Naive thymus-derived CD8-positive, alpha-beta T cell (primary cell): Measurements from ENCODE around the gene SYT9. TPM values are rescaled to one million over a fixed set of nuclear protein-coding genes. Genes with fewer than 3 reads are reported as not detected.

Source experiments
- ATAC-seq, 2 donors: fragments of 150-1000 bp; cut with Tn5 transposase in 1 of 2; sonication (Bioruptor Pico), chemical (Tn5 transposase) in 1 of 2; 1 replicate in 1 of 2; 2 replicates in 1 of 2; pipeline ENCODE4 v1.10.0; 2021; ENCODE audit warnings: mild to moderate bottlenecking in 2 of 2, moderate library complexity in 2 of 2
- POLR2A ChIA-PET: fragments of 350-600 bp; sonication (Branson Sonifier 250); formaldehyde crosslinking; loops from one replicate; lab custom pipeline; 2021; ENCODE audit warnings: antibody characterized with exemption; lab: Charles Lee
- DNase-seq, 10 donors: peaks; one replicate each; pipeline versions ENCODE4 v3.0.0 to v3.0.0-alpha.2; 2020 to 2022
- H3K27ac Mint-ChIP-seq, 10 donors: one replicate each; pipeline ENCODE4 v1.8.0; 2020 to 2022; ENCODE audit warnings: mild to moderate bottlenecking in 10 of 10, mixed read lengths in 10 of 10, moderate library complexity in 4 of 10, inconsistent platforms in 1 of 10
- H3K27me3 Mint-ChIP-seq, 5 donors: one replicate each; pipeline ENCODE4 v1.8.0; 2021 to 2022; ENCODE audit warnings: mixed read lengths in 5 of 5
- H3K36me3 Mint-ChIP-seq, 3 donors: one replicate each; pipeline ENCODE4 v1.8.0; 2020 to 2022; ENCODE audit warnings: mixed read lengths in 3 of 3, mild to moderate bottlenecking in 2 of 3, inconsistent platforms in 1 of 3
- H3K4me1 Mint-ChIP-seq, 4 donors: one replicate each; pipeline ENCODE4 v1.8.0; 2021 to 2022; ENCODE audit warnings: mixed read lengths in 4 of 4
- H3K4me3 Mint-ChIP-seq, 10 donors: one replicate each; pipeline ENCODE4 v1.8.0; 2020 to 2022; ENCODE audit warnings: mild to moderate bottlenecking in 10 of 10, mixed read lengths in 10 of 10, moderate library complexity in 6 of 10, inconsistent platforms in 1 of 10
- H3K9me3 Mint-ChIP-seq, 9 donors: one replicate each; pipeline ENCODE4 v1.8.0; 2020 to 2022; ENCODE audit warnings: mixed read lengths in 9 of 9, mild to moderate bottlenecking in 3 of 9, inconsistent platforms in 1 of 9, moderate library complexity in 1 of 9
- polyA plus RNA-seq, 3 donors: library from polyadenylated mRNA; unstranded; fragments of 300-500 nt; fragmentation: Illumina TruSeq; gene quantifications; one replicate each; pipeline ENCODE4 v1.2.3, GENCODE V29; 2021
- total RNA-seq, 8 experiments: library from RNA in 2 of 8; stranded (reverse) in 2 of 8; gene quantifications; one replicate each; pipeline ENCODE4 v1.2.3 and lab custom pipeline; 2021 to 2026

SYT9 gene
- total and polyA plus RNA-seq, 5 experiments from 2014 or later, result not detected

- POLR2A ChIA-PET, result no interaction called here
- no peaks in the 10 kb centered on the region for H3K36me3 Mint-ChIP-seq
- peak overlapping the region in 5 of 10 donors; percentile 2 to 55 (median 29) for H3K27ac Mint-ChIP-seq
- DNase-seq (no peak), ATAC-seq (peak in 1 of 2 donors; percentile 47)
- H3K4me3 Mint-ChIP-seq, result peak overlapping the region in 2 of 10 donors; percentile 4 to 5
- peaks cover 1 to 26% (median 3%) of the 10 kb centered on the region in 5 donors for H3K27me3 Mint-ChIP-seq
- H3K4me1 Mint-ChIP-seq, result peaks cover 8 to 17% (median 12%) of the 10 kb centered on the region in 4 donors
- H3K9me3 Mint-ChIP-seq, result no peaks in the 10 kb centered on the region
Observed at GRCh38 chr11:7422544-7423331, 171.0 kb downstream of the SYT9 start.

GRCh38 chr11:7423946-7424345 is 172.2 kb downstream of the SYT9 start:
- H3K36me3 Mint-ChIP-seq, result no peaks in the 10 kb centered on the region
- peaks cover 8 to 17% (median 12%) of the 10 kb centered on the region in 4 donors for H3K4me1 Mint-ChIP-seq
- H3K4me3 Mint-ChIP-seq, result no peak overlapping the region
- no peaks in the 10 kb centered on the region for H3K9me3 Mint-ChIP-seq
- DNase-seq, result no peak
- no peak overlapping the region for H3K27ac Mint-ChIP-seq
- ATAC-seq, result no peak
- POLR2A ChIA-PET, result no interaction called here
- H3K27me3 Mint-ChIP-seq, result peaks cover 0 to 27% (median 4%) of the 10 kb centered on the region in 5 donors

- Mint-ChIP-seq H3K4me1 (peaks cover 5 to 7% (median 6%) of the 10 kb centered on the region in 4 donors), H3K4me3 (no peak overlapping the region), H3K36me3 (peaks cover 0 to 7% (median 2%) of the 10 kb centered on the region in 3 donors), H3K27ac (no peak overlapping the region), H3K9me3 (peaks cover 0 to 3% (median 0%) of the 10 kb centered on the region in 9 donors), H3K27me3 (peaks cover 0 to 27% (median 3%) of the 10 kb centered on the region in 5 donors)
- ATAC-seq (no peak), DNase-seq (no peak)
- POLR2A ChIA-PET, result no interaction called here
Observed at GRCh38 chr11:7427733-7428132, 176.0 kb downstream of the SYT9 start.

- POLR2A ChIA-PET, result no interaction called here
- peaks cover 0 to 7% (median 2%) of the 10 kb centered on the region in 3 donors for H3K36me3 Mint-ChIP-seq
- H3K27me3 Mint-ChIP-seq, result peaks cover 0 to 27% (median 3%) of the 10 kb centered on the region in 5 donors
- no peak overlapping the region for H3K27ac Mint-ChIP-seq
- peaks cover 0 to 3% (median 0%) of the 10 kb centered on the region in 9 donors for H3K9me3 Mint-ChIP-seq
- H3K4me1 Mint-ChIP-seq, result peaks cover 1 to 3% (median 2%) of the 10 kb centered on the region in 4 donors
- H3K4me3 Mint-ChIP-seq, result no peak overlapping the region
- no peak for ATAC-seq
- no peak for DNase-seq
Observed at GRCh38 chr11:7428196-7428595, 176.5 kb downstream of the SYT9 start.

- no peak for DNase-seq
- peaks cover 0 to 7% (median 3%) of the 10 kb centered on the region in 3 donors for H3K36me3 Mint-ChIP-seq
- H3K27me3 Mint-ChIP-seq, result peaks cover 0 to 18% (median 0%) of the 10 kb centered on the region in 5 donors
- H3K27ac Mint-ChIP-seq, result no peak overlapping the region
- POLR2A ChIA-PET, result no interaction called here
- no peak overlapping the region for H3K4me3 Mint-ChIP-seq
- H3K4me1 Mint-ChIP-seq, result peaks cover 0 to under 1% (median 0%) of the 10 kb centered on the region in 4 donors
- ATAC-seq, result no peak
- peaks cover 0 to 3% (median 0%) of the 10 kb centered on the region in 9 donors for H3K9me3 Mint-ChIP-seq
Observed at GRCh38 chr11:7430496-7430895, 178.8 kb downstream of the SYT9 start.

- no peak for ATAC-seq
- Mint-ChIP-seq H3K27me3 (no peaks in the 10 kb centered on the region), H3K9me3 (peaks cover 0 to 3% (median 0%) of the 10 kb centered on the region in 9 donors), H3K36me3 (peaks cover 2 to 7% (median 3%) of the 10 kb centered on the region in 3 donors), H3K4me1 (peaks cover 8 to 32% (median 15%) of the 10 kb centered on the region in 4 donors), H3K4me3 (no peak overlapping the region), H3K27ac (peak overlapping the region in 3 of 10 donors; percentile 14 to 48 (median 26))
- no peak for DNase-seq
- POLR2A ChIA-PET, result no interaction called here
Observed at GRCh38 chr11:7435176-7435575, 183.5 kb downstream of the SYT9 start.

- POLR2A ChIA-PET, result no interaction called here
- Mint-ChIP-seq H3K9me3 (peaks cover 0 to under 1% (median 0%) of the 10 kb centered on the region in 9 donors), H3K27ac (peak overlapping the region in 9 of 10 donors; percentile 56 to 94 (median 87)), H3K4me3 (peak overlapping the region in 7 of 10 donors; percentile 65 to 76 (median 71)), H3K27me3 (no peaks in the 10 kb centered on the region), H3K4me1 (peaks cover 8 to 32% (median 15%) of the 10 kb centered on the region in 4 donors), H3K36me3 (peaks cover under 1 to 8% (median 2%) of the 10 kb centered on the region in 3 donors)
- ATAC-seq (no peak), DNase-seq (no peak)
Observed at GRCh38 chr11:7436146-7436545, 184.4 kb downstream of the SYT9 start.

- POLR2A ChIA-PET, result no interaction called here
- H3K9me3 Mint-ChIP-seq, result no peaks in the 10 kb centered on the region
- H3K4me1 Mint-ChIP-seq, result peaks cover 8 to 32% (median 15%) of the 10 kb centered on the region in 4 donors
- DNase-seq (peak in 3 of 10 donors; percentile 3 to 11 (median 4)), ATAC-seq (peak; percentile 62 to 68)
- peak overlapping the region; percentile 36 to 94 (median 86) for H3K27ac Mint-ChIP-seq
- peaks cover 0 to 8% (median 2%) of the 10 kb centered on the region in 3 donors for H3K36me3 Mint-ChIP-seq
- peak overlapping the region in 9 of 10 donors; percentile 16 to 76 (median 70) for H3K4me3 Mint-ChIP-seq
- H3K27me3 Mint-ChIP-seq, result no peaks in the 10 kb centered on the region
Observed at GRCh38 chr11:7436657-7437056, 185.0 kb downstream of the SYT9 start.

- Mint-ChIP-seq H3K27ac (peak overlapping the region in 3 of 10 donors; percentile 38 to 61 (median 48)), H3K9me3 (no peaks in the 10 kb centered on the region), H3K4me1 (peaks cover 8 to 32% (median 15%) of the 10 kb centered on the region in 4 donors), H3K27me3 (no peaks in the 10 kb centered on the region), H3K36me3 (peaks cover 0 to 6% (median 2%) of the 10 kb centered on the region in 3 donors), H3K4me3 (no peak overlapping the region)
- POLR2A ChIA-PET, result no interaction called here
- no peak for ATAC-seq
- no peak for DNase-seq
Observed at GRCh38 chr11:7437696-7438095, 186.0 kb downstream of the SYT9 start.

- Mint-ChIP-seq H3K9me3 (no peaks in the 10 kb centered on the region), H3K27me3 (no peaks in the 10 kb centered on the region), H3K36me3 (peaks cover 0 to 4% (median 2%) of the 10 kb centered on the region in 3 donors), H3K4me1 (peaks cover 8 to 32% (median 15%) of the 10 kb centered on the region in 4 donors), H3K27ac (peak overlapping the region in 1 of 10 donors; percentile 67), H3K4me3 (no peak overlapping the region)
- ATAC-seq (no peak), DNase-seq (no peak)
- POLR2A ChIA-PET, result no interaction called here
Observed at GRCh38 chr11:7439746-7440320, 188.1 kb downstream of the SYT9 start.

GRCh38 chr11:7442588-7443215 is 191.0 kb downstream of the SYT9 start:
- peaks cover 0 to 4% (median 2%) of the 10 kb centered on the region in 3 donors for H3K36me3 Mint-ChIP-seq
- peaks cover 0 to 8% (median 2%) of the 10 kb centered on the region in 5 donors for H3K27me3 Mint-ChIP-seq
- peak; percentile 58 to 76 for ATAC-seq
- H3K4me1 Mint-ChIP-seq, result peaks cover 0 to 9% (median 0%) of the 10 kb centered on the region in 4 donors
- peak; percentile 17 to 84 (median 58) for DNase-seq
- POLR2A ChIA-PET, result no interaction called here
- H3K27ac Mint-ChIP-seq, result no peak overlapping the region
- H3K9me3 Mint-ChIP-seq, result no peaks in the 10 kb centered on the region
- H3K4me3 Mint-ChIP-seq, result no peak overlapping the region
